GM18508 (cell line): ENCODE data around the gene ZNRD2.

ENCODE experiments used
- ATAC-seq: cut with Tn5 transposase; IDR thresholded peaks from one replicate; pipeline ENCODE4 v1.9.1; 2021; ENCODE audit warnings: moderate number of reproducible peaks; ENCODE audit not compliant: insufficient read depth, unreplicated experiment

ZNRD2 gene

DNA sequence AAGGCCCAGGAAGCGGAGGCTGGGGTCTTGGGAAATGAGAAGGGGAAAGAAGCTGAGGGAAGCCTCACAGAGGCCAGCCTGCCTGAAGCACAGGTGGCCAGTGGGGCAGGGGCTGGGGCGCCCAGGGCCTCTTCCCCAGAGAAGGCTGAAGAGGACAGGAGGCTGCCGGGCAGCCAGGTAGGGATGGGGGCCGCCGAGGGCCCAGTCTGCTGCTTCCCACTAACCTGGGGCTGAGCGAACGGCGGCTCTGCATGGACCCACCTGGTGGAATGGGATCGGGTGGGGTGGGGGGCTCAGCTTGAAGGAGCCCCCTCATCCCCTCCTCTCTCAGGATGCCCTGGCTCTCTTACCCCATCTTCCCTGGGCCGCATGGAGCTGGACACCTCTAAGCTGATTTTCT lies 13.3 kb downstream of the ZNRD2 start:
- no peak for ATAC-seq

- no peak for ATAC-seq
These were observed 13.8 kb downstream of the ZNRD2 start for GRCh38 chr11:65584106-65584505.

DNA sequence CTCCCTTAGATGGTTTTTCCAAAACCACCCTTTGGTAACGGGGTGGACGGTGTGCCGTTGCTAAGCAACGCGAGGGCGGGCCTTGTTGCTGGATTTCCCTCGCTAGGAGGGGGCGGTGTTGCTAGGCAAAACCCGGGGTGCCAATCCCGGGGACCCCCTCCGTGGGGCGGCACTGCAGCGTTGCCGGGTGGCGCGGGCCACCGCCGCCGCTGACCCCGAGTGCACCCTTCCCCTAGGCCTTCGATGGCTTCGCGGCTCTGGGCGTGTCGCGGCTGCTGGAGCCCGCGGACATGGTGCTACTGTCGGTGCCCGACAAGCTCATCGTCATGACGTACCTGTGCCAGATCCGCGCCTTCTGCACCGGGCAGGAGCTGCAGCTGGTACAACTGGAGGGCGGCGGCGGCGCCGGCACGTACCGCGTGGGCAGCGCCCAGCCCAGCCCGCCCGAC lies 14.5 kb downstream of the ZNRD2 start:
- no peak for ATAC-seq

DNA sequence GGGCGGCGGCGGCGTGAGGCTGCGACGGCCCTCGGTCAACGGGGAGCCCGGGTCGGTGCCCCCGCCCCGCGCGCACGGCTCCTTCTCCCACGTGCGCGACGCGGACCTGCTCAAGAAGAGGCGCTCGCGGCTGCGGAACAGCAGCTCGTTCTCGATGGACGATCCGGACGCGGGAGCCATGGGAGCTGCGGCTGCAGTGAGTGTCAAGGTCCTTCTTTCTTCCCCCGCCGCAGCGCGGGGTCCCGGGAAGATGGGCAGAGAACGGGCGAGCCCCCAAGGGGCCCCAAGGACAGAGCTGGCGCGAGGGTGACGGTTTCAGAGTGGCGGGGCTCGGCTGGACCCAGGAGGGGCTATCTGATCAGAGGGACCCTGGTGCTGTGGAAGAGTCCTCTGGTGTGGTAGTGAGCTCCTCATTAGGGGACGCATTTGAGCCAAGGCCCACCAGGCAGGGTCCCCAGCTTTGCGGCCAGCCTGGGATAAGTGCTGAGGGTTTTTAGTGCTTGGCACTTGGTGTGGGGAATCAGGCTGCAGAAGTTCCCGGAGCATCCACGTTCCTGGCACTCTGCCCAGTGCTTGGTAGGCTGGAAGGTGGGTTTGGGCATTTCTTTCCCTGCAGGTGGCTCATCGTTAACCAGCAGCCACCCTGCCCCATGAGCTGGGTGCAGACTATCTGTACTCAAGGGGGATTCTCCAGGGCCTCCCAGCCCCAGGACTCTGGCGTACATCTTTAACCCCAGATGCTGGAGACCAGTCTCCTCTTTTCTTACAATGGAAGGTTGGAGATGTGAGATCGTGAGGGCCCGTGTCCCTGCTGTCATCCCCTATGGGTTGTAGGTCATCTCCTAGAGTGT lies 15.3 kb downstream of the ZNRD2 start:
- ATAC-seq: no peak

DNA sequence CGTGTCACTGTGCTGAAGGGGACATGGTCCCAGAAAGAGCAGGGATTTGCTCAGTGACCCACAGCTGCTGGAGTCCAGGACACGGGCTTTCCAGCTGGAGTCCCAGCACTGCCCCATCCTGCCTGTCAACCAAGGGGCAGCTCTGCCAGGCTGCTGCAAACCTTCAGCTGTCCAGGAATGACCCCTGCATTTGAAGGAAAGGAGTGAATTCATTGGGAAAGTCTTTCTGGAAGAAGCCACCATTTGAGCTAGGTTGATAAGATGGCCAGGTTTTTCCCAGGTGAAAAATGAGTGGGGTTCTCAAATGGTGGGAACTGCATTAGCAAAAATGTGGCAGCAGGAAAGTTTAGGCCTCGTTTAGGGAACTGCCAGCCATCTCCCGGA lies 16.0 kb downstream of the ZNRD2 start:
- no peak for ATAC-seq

DNA sequence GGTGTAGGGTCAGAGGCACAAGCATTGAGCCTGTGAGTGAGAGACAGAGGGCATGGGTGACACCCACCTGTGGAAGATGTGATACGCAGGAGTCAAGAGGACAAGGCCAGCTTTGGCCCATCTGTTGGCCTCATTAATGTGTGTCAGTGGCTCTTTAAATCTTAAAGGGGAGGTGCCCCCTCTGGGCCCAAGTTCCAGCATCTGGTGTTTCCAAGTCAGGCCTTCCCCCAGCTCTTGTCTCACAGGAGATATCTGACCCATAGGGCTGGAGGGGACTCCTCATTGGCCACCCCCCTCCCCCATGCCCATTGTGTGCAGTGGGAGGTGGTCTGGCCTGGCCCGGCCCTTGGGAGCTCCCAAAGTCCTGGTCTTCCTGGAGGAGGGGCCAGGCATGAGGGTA lies 16.4 kb downstream of the ZNRD2 start:
- ATAC-seq: no peak

DNA sequence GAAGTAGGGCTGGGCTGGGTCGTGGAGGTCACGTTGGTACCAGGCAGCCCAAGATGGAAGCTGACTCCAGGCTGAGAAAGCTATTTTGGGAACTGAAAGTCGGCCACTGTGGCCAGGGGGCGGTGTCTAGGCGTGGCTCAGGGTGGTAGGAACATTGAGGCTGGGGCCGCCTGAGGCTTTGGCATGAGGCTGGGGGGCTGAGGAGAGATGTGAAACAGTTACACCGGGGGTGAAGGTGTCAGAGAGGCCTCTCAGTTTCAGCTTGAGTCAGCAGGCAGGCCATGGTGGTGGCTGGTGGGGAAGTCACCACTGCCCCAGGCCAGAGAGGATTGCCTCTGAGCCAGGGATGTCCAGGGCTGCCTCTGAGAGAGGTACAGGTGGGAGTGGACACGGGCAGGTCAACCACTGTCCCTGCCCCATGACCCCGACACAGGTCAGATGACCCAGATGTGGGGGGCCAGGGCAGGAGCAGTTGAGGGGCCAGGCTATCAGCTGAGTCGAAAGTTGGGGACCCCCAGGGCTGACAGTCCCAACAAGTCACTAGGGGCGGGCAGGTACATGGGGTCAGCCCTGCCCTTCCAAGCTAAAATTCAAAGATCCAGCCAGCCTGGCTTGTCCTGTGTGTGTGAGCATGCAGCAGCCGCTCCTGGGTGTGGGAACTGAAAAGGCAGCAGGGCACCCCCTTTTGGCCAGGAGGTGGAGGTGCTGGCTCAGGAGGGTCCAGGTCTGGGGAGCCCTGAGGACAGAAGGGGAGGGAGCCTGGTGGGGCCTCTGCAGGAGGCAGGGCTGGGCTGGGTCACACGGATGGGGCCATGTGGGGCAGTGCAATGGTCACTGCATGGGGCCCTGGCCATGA lies 18.1 kb downstream of the ZNRD2 start:
- peak; percentile 46 for ATAC-seq

- no peak for ATAC-seq
These were observed 19.4 kb downstream of the ZNRD2 start for GRCh38 chr11:65589444-65590239.

GRCh38 chr11:65590240-65590738 lies 20.0 kb downstream of the ZNRD2 start:
- ATAC-seq: no peak

DNA sequence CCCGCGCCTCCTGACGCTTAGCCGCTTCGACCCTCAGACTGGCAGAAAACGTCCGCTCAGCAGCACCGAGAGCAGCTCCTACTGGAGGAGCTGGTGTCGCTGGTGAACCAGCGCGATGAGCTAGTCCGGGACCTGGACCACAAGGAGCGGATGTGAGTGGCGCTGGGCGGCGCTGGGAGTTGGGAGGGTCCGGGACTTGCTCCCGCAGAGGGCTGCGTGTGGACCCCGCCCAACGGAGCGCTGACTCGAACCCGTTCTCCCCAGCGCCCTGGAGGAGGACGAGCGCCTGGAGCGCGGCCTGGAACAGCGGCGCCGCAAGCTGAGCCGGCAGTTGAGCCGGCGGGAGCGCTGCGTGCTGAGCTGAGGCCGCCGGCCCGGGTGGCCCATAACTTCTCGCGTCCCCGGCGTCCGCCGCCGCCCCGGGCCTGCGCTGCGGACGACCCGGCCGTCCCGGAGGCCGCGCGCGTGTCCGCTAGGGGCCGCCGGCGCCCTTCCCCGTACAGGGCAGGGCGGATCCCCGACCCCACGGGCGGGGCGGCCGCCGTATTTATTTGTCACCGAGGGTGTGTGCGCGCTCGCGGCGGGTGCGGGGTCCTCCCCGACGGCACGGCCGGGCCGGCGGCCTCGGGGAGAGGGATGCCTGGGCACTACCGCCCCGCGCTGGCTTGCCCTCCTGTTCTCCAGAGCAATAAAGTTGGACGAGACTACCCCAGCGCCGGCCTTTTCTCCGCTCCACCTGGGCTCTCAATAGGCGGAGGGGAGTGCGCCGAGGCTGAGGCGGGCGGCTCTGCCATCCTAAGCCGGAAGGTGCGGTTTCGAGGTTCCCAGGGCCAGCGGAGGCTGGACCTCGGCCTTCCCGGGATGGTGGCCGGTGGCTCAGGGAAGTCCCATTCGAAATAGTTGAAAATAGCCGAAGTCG lies 21.9 kb downstream of the ZNRD2 start:
- ATAC-seq: no peak

DNA sequence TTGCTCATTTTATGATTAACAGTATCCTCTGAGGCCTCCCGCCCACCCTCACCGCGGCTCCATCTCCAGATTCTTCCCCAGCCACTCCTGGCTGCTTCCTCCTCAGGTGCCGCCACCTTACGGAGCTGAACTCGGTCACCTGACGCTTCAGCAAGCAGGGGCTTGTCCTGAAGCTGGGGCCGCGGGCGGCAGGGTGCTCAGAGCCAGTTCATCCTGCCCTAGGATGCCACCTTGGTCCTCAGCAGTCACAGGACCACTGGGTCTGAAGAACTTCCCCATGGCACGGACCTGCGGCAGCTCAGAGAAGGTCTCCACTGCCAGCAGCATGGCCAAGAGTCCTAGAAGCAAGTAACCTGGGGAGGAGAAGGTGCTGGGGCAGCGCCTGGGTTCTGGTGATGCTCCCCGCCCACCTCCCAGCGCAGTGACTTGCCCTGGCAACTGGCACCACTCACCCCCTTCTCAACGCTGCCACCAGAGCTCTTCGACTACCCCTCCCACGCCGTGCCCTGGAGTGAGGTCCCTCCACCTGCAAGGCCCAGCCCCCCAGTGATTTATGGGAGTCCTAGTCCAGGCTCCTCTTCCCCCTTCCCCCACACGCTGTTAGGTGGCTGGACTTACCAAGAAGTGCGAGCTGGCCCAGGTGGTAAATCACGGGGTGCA lies 22.7 kb downstream of the ZNRD2 start:
- ATAC-seq: no peak

DNA sequence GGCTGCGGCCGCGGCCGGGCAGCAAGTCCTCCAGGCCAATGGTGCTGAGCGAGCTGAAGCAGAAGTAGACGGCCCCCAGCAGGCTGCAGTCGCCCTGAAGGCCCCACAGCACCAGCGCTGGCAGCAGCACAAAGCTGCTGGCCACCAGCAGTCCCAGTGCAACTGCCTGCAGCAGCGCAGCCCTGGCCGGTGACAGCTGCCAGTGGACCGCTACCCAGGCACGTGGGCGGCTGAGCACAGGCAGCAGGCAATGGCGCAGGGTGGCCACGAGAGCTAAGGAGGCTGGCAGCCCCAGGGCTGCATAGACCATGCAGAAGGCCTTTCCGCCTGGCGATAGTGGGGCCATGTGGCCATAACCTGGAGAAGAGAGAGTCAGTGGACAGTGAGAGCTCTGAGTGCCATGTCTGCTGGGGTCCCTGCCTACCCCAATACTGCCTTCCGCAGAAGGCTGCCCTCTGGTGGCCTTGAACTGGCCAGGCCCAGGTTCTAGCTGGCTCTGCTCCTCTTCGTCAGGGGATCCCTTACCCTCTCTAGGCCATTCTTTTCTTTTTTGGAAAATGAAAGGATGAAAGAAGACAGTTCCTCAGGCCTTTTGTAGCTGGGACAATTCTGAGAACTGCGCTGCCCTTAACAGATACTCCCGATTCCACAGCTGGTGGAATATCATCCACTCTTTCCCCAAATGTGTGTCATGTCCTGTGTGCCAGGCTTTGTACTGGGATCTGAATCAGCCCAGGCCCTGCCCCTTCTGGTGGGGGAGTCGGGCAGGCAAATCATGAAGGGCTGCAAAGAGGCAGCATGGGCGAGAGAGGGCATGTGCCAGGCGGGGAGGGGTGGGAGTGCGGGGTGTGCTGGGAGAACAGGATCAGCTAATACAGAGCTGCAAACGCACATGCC lies 23.5 kb downstream of the ZNRD2 start:
- ATAC-seq: no peak

- no peak for ATAC-seq
These were observed 24.9 kb downstream of the ZNRD2 start for GRCh38 chr11:65595131-65595530.

DNA sequence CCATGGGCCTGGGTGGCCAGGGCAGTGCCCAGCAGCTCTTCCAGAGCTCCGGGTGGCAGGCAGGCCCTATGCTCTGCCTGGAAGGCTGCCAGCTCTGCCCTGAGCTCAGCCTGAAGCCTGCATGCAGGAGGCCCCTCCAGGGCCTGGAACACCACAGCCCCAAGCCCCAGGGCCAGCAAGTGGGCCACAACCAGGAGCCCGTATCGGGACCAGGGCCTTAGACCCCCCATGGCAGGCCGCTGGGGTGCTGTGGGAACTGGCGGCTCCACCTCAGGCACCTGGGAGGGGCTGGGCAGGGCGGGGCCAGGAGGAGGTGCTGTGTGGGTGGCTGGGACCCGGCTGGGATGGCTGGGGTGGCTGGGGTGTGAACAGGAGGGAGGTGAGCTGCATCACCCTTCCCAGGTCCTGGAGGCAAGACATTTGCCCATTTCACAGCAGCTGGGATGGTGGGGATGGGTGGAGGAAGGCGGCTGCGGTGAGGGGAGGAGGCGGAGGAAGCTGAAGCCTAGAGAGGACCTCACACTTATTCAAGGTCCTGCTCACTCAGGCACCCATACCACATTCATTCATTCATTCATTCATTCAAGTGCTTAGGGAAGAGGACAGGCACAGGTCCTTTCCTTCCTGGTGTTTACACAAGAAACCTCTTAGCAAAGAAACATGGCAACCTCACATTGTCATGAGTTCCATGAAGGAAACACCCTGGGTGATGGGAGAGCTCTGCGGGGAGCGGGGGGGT lies 25.4 kb downstream of the ZNRD2 start, which contains the start of gene KCNK7:
Gene KCNK7 (minus strand): TSS at position 258 of the 739 bp plus-strand sequence. CDS start 28 bp downstream, at position 230.
- ATAC-seq: no peak

DNA sequence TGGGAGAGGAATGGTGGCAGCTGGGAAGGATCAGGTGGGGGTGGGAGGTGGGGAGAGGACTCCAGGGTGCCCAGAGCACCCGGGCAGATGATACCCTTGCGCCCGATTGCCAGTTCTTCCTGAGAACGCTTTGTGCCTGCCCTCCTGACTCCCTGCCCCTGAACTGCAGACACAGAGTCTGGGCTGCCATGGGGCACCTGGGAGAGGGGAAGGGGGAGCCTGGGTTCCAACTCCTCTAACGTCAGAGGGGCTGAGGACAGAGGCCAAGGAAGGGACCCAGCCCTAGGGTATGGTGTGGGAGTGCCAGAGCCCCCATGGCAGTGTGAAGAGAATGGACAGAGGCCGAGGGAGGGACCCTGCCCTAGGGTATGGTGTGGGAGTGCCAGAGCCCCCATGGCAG lies 26.2 kb downstream of the ZNRD2 start:
- no peak for ATAC-seq

- ATAC-seq: no peak
These were observed 28.0 kb downstream of the ZNRD2 start for GRCh38 chr11:65598258-65598699.
